Measurements from ENCODE around the gene GCSH.

The GCSH gene

GRCh38 chr16:81128726-81129524, 32.7 kb upstream of the GCSH start:
- H3K4me3 ChIP-seq (ENCODE audit: low read depth, low read length), result no peak overlapping the region
- H3K36me3 ChIP-seq (ENCODE audit: control insufficient read depth, insufficient read depth, low read length), result no peaks in the 10 kb centered on the region
- no peaks in the 10 kb centered on the region for H3K79me2 ChIP-seq
- H3K9me3 ChIP-seq (ENCODE audit: control insufficient read depth, low read length), result no peaks in the 10 kb centered on the region
- TF ChIP-seq, protein P1, sequence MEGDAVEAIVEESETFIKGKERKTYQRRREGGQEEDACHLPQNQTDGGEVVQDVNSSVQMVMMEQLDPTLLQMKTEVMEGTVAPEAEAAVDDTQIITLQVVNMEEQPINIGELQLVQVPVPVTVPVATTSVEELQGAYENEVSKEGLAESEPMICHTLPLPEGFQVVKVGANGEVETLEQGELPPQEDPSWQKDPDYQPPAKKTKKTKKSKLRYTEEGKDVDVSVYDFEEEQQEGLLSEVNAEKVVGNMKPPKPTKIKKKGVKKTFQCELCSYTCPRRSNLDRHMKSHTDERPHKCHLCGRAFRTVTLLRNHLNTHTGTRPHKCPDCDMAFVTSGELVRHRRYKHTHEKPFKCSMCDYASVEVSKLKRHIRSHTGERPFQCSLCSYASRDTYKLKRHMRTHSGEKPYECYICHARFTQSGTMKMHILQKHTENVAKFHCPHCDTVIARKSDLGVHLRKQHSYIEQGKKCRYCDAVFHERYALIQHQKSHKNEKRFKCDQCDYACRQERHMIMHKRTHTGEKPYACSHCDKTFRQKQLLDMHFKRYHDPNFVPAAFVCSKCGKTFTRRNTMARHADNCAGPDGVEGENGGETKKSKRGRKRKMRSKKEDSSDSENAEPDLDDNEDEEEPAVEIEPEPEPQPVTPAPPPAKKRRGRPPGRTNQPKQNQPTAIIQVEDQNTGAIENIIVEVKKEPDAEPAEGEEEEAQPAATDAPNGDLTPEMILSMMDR (IDR thresholded peaks at IDR 0.05), result no peak
- H3K9ac ChIP-seq, result no peak overlapping the region
- H2AFZ ChIP-seq, result no peak overlapping the region
- H3K27ac ChIP-seq, result no peak overlapping the region
- H3K4me1 ChIP-seq, result no peaks in the 10 kb centered on the region
- H3K27me3 ChIP-seq (ENCODE audit: control insufficient read depth, insufficient read depth, low read length), result no peaks in the 10 kb centered on the region
- no peak overlapping the region for H3K4me2 ChIP-seq (ENCODE audit: low read length)

GRCh38 chr16:81127051-81127450, 30.9 kb upstream of the GCSH start:
- no peaks in the 10 kb centered on the region for H3K9me3 ChIP-seq (ENCODE audit: control insufficient read depth, low read length)
- H3K9ac ChIP-seq, result no peak overlapping the region
- TF ChIP-seq, protein P1 (IDR thresholded peaks at IDR 0.05), result no peak
- H3K27ac ChIP-seq, result no peak overlapping the region
- H3K4me2 ChIP-seq (ENCODE audit: low read length), result no peak overlapping the region
- no peaks in the 10 kb centered on the region for H3K4me1 ChIP-seq
- H3K27me3 ChIP-seq (ENCODE audit: control insufficient read depth, insufficient read depth, low read length), result no peaks in the 10 kb centered on the region
- H2AFZ ChIP-seq, result no peak overlapping the region
- H3K79me2 ChIP-seq, result no peaks in the 10 kb centered on the region
- no peak overlapping the region for H3K4me3 ChIP-seq (ENCODE audit: low read depth, low read length)
- H3K36me3 ChIP-seq (ENCODE audit: control insufficient read depth, insufficient read depth, low read length), result no peaks in the 10 kb centered on the region

DNA sequence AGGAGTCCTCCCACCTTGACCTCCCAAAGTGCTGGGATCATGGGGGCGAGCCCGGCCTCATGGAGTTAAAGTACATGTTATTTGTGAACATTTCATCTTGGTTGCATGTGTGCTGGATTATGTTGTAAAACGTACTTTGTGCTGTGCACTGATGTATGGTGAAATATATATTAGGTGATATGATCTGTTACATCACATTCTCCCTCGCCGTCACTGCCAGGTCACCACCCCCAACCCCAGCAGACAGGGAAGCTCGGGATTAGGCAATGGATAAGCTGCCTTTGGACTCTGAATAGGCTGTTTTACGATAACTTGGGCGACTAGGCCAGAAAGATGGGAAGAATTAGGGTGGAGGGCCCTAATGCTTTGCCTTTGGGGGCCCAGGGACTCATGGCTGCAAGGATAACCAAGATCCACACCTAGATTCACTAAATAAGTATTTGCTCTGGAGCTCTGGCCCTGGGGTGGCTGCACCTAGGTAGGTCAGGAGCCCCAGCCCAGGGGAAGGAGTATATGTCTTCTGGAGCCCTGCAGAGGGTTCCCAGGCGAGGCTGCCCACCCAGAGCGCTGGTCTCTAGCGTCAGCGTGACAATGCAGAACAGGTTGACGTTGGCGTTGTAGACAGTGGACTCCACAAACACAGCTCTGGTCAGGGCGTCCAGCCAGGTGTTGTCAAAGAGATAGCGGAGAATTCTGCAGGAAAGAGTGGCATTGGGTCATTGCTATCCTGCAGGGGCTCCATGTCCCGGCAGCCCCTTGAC, 27.1 kb upstream of the GCSH start:
- H3K4me1 ChIP-seq, result no peaks in the 10 kb centered on the region
- no peaks in the 10 kb centered on the region for H3K27me3 ChIP-seq (ENCODE audit: control insufficient read depth, insufficient read depth, low read length)
- H3K27ac ChIP-seq, result no peak overlapping the region
- no peaks in the 10 kb centered on the region for H3K79me2 ChIP-seq
- no peaks in the 10 kb centered on the region for H3K36me3 ChIP-seq (ENCODE audit: control insufficient read depth, insufficient read depth, low read length)
- no peak overlapping the region for H3K4me2 ChIP-seq (ENCODE audit: low read length)
- TF ChIP-seq, protein P1 (IDR thresholded peaks at IDR 0.05), result no peak
- no peak overlapping the region for H3K4me3 ChIP-seq (ENCODE audit: low read depth, low read length)
- no peak overlapping the region for H2AFZ ChIP-seq
- no peak overlapping the region for H3K9ac ChIP-seq
- H3K9me3 ChIP-seq (ENCODE audit: control insufficient read depth, low read length), result no peaks in the 10 kb centered on the region

GRCh38 chr16:81121474-81121990, 25.3 kb upstream of the GCSH start:
- Histone ChIP-seq H3K9me3 (ENCODE audit: control insufficient read depth, low read length) (no peaks in the 10 kb centered on the region), H3K9ac (no peak overlapping the region), H3K4me3 (ENCODE audit: low read depth, low read length) (no peak overlapping the region), H3K27ac (no peak overlapping the region), H2AFZ (no peak overlapping the region), H3K4me2 (ENCODE audit: low read length) (no peak overlapping the region), H3K27me3 (ENCODE audit: control insufficient read depth, insufficient read depth, low read length) (no peaks in the 10 kb centered on the region), H3K36me3 (ENCODE audit: control insufficient read depth, insufficient read depth, low read length) (no peaks in the 10 kb centered on the region), H3K79me2 (no peaks in the 10 kb centered on the region), H3K4me1 (no peaks in the 10 kb centered on the region)
- TF ChIP-seq, protein P1 (IDR thresholded peaks at IDR 0.05), result no peak
